ENCODE measurements around the gene PRDX3.

The PRDX3 gene

GRCh38 chr10:119178372-119179119 is at the start of gene PRDX3:
Gene PRDX3 (minus strand): TSS chr10:119178812. CDS start chr10:119178790, 22 bp downstream.
- peak within 1 kb of the TSS; percentile 43 to 91 (median 70) for H3K4me3 ChIP-seq
- peak within 1 kb of the TSS; percentile 41 to 99 (median 90) for H3K27ac ChIP-seq

- no peak overlapping the region for H3K27ac ChIP-seq
- H3K4me3 ChIP-seq = no peak overlapping the region
Measured at GRCh38 chr10:119227825-119228224, 49.2 kb upstream of the PRDX3 start.

GRCh38 chr10:119225083-119225658 is 46.6 kb upstream of the PRDX3 start:
- Histone ChIP-seq H3K27ac (no peak overlapping the region), H3K4me3 (no peak overlapping the region)

- no peak overlapping the region for H3K4me3 ChIP-seq
- H3K27ac ChIP-seq = peak overlapping the region in 5 of 21 experiments; percentile 9 to 54 (median 33)
Measured at GRCh38 chr10:119222966-119223386, 44.4 kb upstream of the PRDX3 start.

- H3K4me3 ChIP-seq = no peak overlapping the region
- H3K27ac ChIP-seq = peak overlapping the region in 6 of 21 experiments; percentile 11 to 54 (median 30)
Measured at GRCh38 chr10:119222537-119222936, 43.9 kb upstream of the PRDX3 start.

- H3K4me3 ChIP-seq = no peak overlapping the region
- peak overlapping the region in 4 of 21 experiments; percentile 11 to 54 (median 32) for H3K27ac ChIP-seq
Measured at GRCh38 chr10:119221666-119222065, 43.1 kb upstream of the PRDX3 start.

GRCh38 chr10:119221201-119221600 is 42.6 kb upstream of the PRDX3 start:
- H3K27ac ChIP-seq = peak overlapping the region in 3 of 21 experiments; percentile 20 to 36 (median 31)
- no peak overlapping the region for H3K4me3 ChIP-seq

GRCh38 chr10:119219871-119220270 is 41.3 kb upstream of the PRDX3 start:
- Histone ChIP-seq H3K27ac (peak overlapping the region in 3 of 21 experiments; percentile 1 to 20 (median 7)), H3K4me3 (no peak overlapping the region)

- no peak overlapping the region for H3K27ac ChIP-seq
- no peak overlapping the region for H3K4me3 ChIP-seq
Measured at GRCh38 chr10:119217991-119218490, 39.4 kb upstream of the PRDX3 start.

- no peak overlapping the region for H3K4me3 ChIP-seq
- H3K27ac ChIP-seq = no peak overlapping the region
Measured at GRCh38 chr10:119217401-119217800, 38.8 kb upstream of the PRDX3 start.

GRCh38 chr10:119216127-119216526 is 37.5 kb upstream of the PRDX3 start:
- H3K4me3 ChIP-seq = no peak overlapping the region
- no peak overlapping the region for H3K27ac ChIP-seq

GRCh38 chr10:119215371-119215770 is 36.8 kb upstream of the PRDX3 start:
- Histone ChIP-seq H3K27ac (no peak overlapping the region), H3K4me3 (no peak overlapping the region)

- H3K27ac ChIP-seq = peak overlapping the region in 15 of 21 experiments; percentile 22 to 78 (median 52)
- H3K4me3 ChIP-seq = no peak overlapping the region
Measured at GRCh38 chr10:119211625-119212441, 33.2 kb upstream of the PRDX3 start.

GRCh38 chr10:119211176-119211575 is 32.6 kb upstream of the PRDX3 start:
- Histone ChIP-seq H3K4me3 (no peak overlapping the region), H3K27ac (peak overlapping the region in 11 of 21 experiments; percentile 26 to 78 (median 56))

- H3K27ac ChIP-seq = peak overlapping the region in 3 of 21 experiments; percentile 16 to 74 (median 71)
- H3K4me3 ChIP-seq = no peak overlapping the region
Measured at GRCh38 chr10:119210633-119211032, 32.0 kb upstream of the PRDX3 start.

GRCh38 chr10:119209736-119210355 is 31.2 kb upstream of the PRDX3 start:
- H3K27ac ChIP-seq = peak overlapping the region in 8 of 21 experiments; percentile 5 to 98 (median 64)
- H3K4me3 ChIP-seq = peak overlapping the region in 3 of 7 experiments; percentile 57 to 95 (median 83)

GRCh38 chr10:119209035-119209735 is 30.6 kb upstream of the PRDX3 start:
- Histone ChIP-seq H3K27ac (peak overlapping the region in 14 of 21 experiments; percentile 5 to 99 (median 86)), H3K4me3 (peak overlapping the region; percentile 17 to 95 (median 74))

- H3K4me3 ChIP-seq = peak overlapping the region; percentile 57 to 95 (median 74)
Measured at GRCh38 chr10:119208553-119208940, 29.9 kb upstream of the PRDX3 start.

More at GRCh38 chr10:119208553-119208940, 29.9 kb upstream of the PRDX3 start:
- H3K27ac ChIP-seq = peak overlapping the region in 18 of 21 experiments; percentile 65 to 99 (median 92)
